Nephron (organoid): ENCODE measurements around the gene CDKAL1.

Experiments
- H3K27ac Mint-ChIP-seq, 3 experiments: 2 replicates each; pipeline ENCODE4 v1.8.0; 2020; ENCODE audit warnings: mixed read lengths in 3 of 3, mild to moderate bottlenecking in 2 of 3, moderate library complexity in 1 of 3
- H3K27me3 Mint-ChIP-seq: 2 replicates; pipeline ENCODE4 v1.8.0; 2021; ENCODE audit warnings: low read depth, mild to moderate bottlenecking, moderate library complexity, mixed read lengths
- H3K36me3 Mint-ChIP-seq: 2 replicates; pipeline ENCODE4 v1.8.0; 2020; ENCODE audit warnings: low read depth, mixed read lengths
- H3K4me1 Mint-ChIP-seq: 2 replicates; pipeline ENCODE4 v1.8.0; 2020; ENCODE audit warnings: mixed read lengths
- H3K4me3 Mint-ChIP-seq, 3 experiments: 2 replicates each; pipeline ENCODE4 v1.8.0; 2020; ENCODE audit warnings: mild to moderate bottlenecking in 3 of 3, mixed read lengths in 3 of 3, moderate library complexity in 2 of 3
- H3K9me3 Mint-ChIP-seq: 2 replicates; pipeline ENCODE4 v1.8.0; 2020; ENCODE audit warnings: mixed read lengths
- TF ChIP-seq, protein P1 (sequence below), 3 experiments: fragments of 200-600 bp; sonication (generic); IDR thresholded peaks; one replicate each; pipeline ENCODE4 v1.5.0; 2021; ENCODE audit warnings: antibody characterized with exemption in 3 of 3; ENCODE audit not compliant: unreplicated experiment in 3 of 3

Gene CDKAL1

DNA sequence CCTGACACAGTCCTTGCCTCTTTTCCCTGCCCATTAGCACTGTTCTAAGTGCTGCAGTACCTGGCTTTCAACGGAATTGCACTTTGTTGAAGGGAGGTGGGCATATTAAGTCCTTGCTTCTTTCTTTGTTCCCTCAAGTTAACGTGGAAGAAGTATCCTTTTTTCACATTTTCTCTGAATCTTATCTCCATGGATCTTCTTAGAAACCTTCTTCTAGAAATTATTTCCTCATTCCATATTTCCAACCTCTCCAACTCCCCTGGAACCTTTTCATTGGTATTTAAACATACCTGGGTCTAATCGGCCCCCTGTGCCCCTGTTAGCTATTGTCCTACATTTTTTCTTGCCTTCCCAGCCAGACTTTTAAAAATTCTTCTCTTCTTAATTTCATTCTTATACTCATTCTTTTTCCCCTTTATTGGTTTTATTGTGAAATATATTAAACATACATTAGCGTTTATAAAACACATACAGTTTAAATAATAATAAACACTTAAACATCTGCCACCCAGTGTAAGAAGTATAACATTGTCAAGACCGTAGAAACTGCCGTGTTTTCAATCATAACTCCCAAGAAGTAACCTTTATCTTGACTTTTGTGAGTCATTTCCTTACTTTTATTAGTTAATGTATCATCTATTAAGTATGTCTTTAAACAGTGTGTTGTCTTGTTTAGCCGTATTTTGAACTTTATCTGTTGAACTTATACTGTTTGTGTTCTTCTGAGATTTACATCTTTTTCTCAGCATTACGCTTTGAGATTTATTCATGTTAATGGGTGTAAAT lies 118.2 kb downstream of the CDKAL1 start:
- no peaks in the 10 kb centered on the region for H3K27me3 Mint-ChIP-seq
- H3K36me3 Mint-ChIP-seq, result peaks cover 21% of the 10 kb centered on the region
- peak overlapping the region; percentile 20 to 67 (median 57) for H3K27ac Mint-ChIP-seq
- TF ChIP-seq, protein P1, sequence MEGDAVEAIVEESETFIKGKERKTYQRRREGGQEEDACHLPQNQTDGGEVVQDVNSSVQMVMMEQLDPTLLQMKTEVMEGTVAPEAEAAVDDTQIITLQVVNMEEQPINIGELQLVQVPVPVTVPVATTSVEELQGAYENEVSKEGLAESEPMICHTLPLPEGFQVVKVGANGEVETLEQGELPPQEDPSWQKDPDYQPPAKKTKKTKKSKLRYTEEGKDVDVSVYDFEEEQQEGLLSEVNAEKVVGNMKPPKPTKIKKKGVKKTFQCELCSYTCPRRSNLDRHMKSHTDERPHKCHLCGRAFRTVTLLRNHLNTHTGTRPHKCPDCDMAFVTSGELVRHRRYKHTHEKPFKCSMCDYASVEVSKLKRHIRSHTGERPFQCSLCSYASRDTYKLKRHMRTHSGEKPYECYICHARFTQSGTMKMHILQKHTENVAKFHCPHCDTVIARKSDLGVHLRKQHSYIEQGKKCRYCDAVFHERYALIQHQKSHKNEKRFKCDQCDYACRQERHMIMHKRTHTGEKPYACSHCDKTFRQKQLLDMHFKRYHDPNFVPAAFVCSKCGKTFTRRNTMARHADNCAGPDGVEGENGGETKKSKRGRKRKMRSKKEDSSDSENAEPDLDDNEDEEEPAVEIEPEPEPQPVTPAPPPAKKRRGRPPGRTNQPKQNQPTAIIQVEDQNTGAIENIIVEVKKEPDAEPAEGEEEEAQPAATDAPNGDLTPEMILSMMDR (IDR thresholded peaks at IDR 0.05; ENCODE audit: unreplicated experiment in 3 of 3), result no peak
- H3K9me3 Mint-ChIP-seq, result peaks cover 2% of the 10 kb centered on the region
- no peak overlapping the region for H3K4me3 Mint-ChIP-seq
- H3K4me1 Mint-ChIP-seq, result no peaks in the 10 kb centered on the region

DNA sequence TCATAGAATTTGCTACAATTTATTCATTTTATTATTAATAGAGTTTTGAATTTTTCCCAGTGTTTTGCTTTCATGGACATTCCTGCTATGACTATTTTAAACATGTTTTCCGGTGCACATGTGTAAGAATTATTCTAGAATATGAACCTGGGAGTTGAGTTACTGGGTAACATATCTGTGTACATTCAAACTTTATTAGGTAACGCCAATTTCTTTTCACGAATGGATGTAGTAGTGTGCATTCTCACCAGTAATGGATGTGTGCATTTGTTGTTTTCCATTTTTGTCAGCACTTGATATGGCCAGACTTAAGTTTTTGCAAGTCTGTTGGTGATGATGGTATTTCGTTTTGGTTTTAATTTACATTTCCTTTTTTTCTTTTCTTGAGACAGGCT lies 118.8 kb downstream of the CDKAL1 start:
- H3K27me3 Mint-ChIP-seq, result no peaks in the 10 kb centered on the region
- H3K4me1 Mint-ChIP-seq, result peaks cover 2% of the 10 kb centered on the region
- H3K4me3 Mint-ChIP-seq, result no peak overlapping the region
- peak overlapping the region in 2 of 3 experiments; percentile 57 to 67 for H3K27ac Mint-ChIP-seq
- TF ChIP-seq, protein P1 (IDR thresholded peaks at IDR 0.05; ENCODE audit: unreplicated experiment in 3 of 3), result no peak
- peaks cover 2% of the 10 kb centered on the region for H3K9me3 Mint-ChIP-seq
- H3K36me3 Mint-ChIP-seq, result peaks cover 21% of the 10 kb centered on the region

DNA sequence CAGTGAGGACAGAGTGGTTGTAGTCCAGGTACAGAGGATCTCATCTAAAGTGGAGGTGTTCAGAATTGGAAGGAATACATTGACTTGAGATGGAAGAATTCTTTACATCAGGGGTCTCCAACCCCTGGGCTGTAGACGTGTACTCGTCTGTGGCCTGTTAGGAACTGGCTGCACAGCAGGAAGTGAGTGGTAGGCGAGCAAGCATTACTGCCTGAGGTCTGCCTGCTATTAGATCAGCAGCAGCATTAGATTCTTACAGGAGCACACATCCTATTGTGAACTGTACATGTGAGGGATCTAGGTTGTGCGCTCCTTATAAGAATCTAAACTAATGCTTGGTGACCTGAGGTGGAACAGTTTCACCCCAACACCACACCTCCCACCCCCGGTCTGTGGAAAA lies 121.1 kb downstream of the CDKAL1 start:
- TF ChIP-seq, protein P1 (IDR thresholded peaks at IDR 0.05; ENCODE audit: unreplicated experiment in 3 of 3), result no peak
- peaks cover 4% of the 10 kb centered on the region for H3K4me1 Mint-ChIP-seq

DNA sequence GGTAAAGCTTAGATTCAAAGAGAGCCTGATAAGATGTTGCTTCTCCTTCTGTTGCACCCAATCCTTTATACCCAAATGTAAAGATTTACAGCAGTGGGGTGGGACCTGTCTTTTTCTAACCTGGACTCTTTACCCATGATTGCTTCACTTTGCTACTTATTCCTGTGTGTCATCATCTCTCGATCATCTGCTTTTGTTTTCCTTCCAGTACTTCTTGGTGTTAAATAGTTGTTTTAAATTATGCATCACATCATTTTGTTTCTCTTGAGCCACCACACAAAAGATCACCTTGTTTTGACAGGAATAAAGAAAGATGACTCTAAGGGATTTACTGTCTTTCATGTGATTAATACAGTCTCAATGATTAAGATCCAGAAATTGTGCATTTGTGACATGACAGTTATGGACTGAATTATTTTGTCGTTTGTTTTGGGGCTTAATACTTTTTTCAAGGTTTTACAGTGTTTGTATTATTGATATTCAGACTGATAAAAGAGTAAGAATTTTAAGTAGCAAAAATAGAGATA lies 123.1 kb downstream of the CDKAL1 start:
- Mint-ChIP-seq H3K27ac (no peak overlapping the region), H3K9me3 (peaks cover 2% of the 10 kb centered on the region), H3K4me3 (no peak overlapping the region), H3K4me1 (peaks cover 22% of the 10 kb centered on the region), H3K36me3 (peaks cover 10% of the 10 kb centered on the region), H3K27me3 (no peaks in the 10 kb centered on the region)
- TF ChIP-seq, protein P1 (IDR thresholded peaks at IDR 0.05; ENCODE audit: unreplicated experiment in 3 of 3), result no peak

More for the DNA sequence above, 121.1 kb downstream of the CDKAL1 start:
- Mint-ChIP-seq H3K27me3 (no peaks in the 10 kb centered on the region), H3K4me3 (no peak overlapping the region), H3K36me3 (peaks cover 17% of the 10 kb centered on the region), H3K9me3 (peaks cover 2% of the 10 kb centered on the region), H3K27ac (no peak overlapping the region)

DNA sequence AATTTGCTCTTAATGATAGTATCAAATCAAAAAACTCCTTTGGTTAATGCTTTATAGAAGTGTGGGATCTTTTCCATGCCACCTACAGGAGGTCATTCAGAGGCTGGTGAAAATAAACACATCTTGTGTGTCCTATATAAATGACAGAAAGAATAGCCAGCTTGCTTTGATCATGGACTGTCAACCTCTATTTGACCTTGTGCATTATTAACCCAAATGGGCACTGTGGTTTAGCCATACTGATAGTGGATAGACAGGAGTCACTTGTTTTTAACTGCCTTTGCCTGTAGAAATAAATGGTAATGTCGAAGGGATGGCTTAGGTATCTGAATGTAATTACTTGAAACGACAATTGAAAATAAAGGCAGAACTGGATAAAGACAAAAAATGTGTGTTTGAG lies 123.8 kb downstream of the CDKAL1 start:
- Mint-ChIP-seq H3K9me3 (peaks cover 2% of the 10 kb centered on the region), H3K27me3 (no peaks in the 10 kb centered on the region), H3K36me3 (peaks cover 10% of the 10 kb centered on the region), H3K27ac (no peak overlapping the region), H3K4me3 (no peak overlapping the region), H3K4me1 (peaks cover 29% of the 10 kb centered on the region)
- TF ChIP-seq, protein P1 (IDR thresholded peaks at IDR 0.05; ENCODE audit: unreplicated experiment in 3 of 3), result no peak

DNA sequence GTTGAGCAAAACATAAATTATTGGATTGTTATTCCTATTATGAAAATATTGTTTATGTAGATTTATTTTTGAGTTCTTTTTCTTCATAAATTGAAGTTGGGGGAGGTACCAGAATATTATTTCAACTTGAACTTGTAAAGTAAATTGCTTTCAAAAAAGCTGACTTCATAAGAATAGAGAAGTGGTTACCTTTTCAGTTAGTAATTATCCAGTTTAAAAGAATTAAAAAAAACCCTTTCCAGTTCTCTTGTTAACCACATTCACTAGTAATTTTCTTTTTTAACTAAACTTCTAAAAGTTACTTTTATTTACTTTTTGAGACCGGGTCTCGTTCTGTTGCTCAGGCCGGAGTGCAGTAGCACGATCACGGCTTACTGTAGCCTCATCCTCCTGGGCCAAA lies 124.3 kb downstream of the CDKAL1 start:
- TF ChIP-seq, protein P1 (IDR thresholded peaks at IDR 0.05; ENCODE audit: unreplicated experiment in 3 of 3), result no peak
- Mint-ChIP-seq H3K9me3 (peaks cover 2% of the 10 kb centered on the region), H3K36me3 (peaks cover 8% of the 10 kb centered on the region), H3K4me3 (no peak overlapping the region), H3K27me3 (no peaks in the 10 kb centered on the region), H3K4me1 (peaks cover 33% of the 10 kb centered on the region), H3K27ac (no peak overlapping the region)
